GM12801 (cell line): Measurements from ENCODE around the gene BBOX1.

Experiments
- TF ChIP-seq, protein P1 (sequence below): IDR thresholded peaks from one replicate; pipeline ENCODE4 v1.5.1; 2011; ENCODE audit warnings: control low read depth; ENCODE audit not compliant: insufficient read length; ENCODE audit errors: extremely low read depth

Gene BBOX1

DNA sequence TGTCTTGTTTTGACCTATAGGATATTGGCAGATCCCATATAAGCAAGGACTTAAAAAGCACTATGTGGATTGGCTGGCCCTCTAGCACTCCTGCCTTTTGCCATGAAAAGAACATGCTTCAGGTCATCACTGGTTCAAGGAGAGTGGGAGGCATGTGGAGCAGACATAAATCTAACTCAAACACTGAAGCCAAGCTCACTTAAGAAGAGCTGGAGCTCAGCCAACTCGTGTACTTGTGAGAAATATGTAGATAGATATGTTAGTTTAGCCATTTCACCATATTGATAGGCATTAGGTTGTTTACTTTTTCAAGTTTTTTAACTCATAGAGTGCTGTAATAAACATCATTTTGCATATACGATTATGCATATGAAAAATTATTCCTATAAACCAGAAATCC lies 19.9 kb upstream of the BBOX1 start:
- TF ChIP-seq, protein P1, sequence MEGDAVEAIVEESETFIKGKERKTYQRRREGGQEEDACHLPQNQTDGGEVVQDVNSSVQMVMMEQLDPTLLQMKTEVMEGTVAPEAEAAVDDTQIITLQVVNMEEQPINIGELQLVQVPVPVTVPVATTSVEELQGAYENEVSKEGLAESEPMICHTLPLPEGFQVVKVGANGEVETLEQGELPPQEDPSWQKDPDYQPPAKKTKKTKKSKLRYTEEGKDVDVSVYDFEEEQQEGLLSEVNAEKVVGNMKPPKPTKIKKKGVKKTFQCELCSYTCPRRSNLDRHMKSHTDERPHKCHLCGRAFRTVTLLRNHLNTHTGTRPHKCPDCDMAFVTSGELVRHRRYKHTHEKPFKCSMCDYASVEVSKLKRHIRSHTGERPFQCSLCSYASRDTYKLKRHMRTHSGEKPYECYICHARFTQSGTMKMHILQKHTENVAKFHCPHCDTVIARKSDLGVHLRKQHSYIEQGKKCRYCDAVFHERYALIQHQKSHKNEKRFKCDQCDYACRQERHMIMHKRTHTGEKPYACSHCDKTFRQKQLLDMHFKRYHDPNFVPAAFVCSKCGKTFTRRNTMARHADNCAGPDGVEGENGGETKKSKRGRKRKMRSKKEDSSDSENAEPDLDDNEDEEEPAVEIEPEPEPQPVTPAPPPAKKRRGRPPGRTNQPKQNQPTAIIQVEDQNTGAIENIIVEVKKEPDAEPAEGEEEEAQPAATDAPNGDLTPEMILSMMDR = no peak

DNA sequence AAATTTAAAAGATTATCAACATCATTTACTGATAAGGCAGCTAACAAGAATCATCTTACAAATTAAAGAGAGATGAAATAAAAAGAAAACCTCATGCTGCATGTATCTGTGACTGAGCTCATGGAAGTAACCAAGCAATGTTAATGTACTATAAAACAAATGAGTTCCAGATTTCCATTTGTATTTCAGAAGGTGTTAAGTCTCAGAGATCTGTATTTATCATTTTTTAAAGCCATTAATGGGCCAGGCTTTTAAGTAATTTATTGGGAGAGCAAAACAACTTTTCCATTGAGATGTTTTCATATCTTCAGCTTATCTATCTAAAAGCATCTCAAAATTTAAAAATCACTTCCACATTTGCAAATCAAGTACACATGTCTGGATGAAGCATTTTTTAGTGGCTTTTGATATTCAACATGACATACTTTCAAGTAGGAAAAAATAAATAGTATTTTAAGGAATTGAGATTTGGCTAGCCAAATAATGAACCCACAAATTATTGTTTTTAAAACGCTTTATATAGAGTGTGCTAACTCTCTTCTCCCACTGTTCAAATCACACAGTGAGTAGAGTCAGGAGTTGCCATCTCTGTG lies 17.9 kb upstream of the BBOX1 start:
- TF ChIP-seq, protein P1 = no peak

DNA sequence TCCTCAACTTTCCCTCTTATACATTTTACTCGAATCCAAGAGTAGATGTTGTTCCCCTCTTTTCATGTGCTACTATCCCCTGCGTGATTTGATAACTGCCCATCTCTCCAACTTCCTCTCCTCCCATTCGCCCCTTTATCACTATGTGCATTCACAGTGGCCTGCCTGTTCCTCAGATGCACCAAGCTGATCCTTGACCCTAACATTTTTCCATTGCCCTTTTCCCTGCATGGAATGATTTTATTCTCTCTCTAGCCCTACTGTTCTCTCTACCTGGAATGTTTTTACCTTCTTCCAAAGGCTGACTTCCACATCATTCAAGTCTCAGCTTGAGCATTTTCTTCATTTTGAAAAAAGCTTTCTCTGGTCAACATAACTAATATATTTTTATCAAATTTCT lies 15.8 kb upstream of the BBOX1 start:
- TF ChIP-seq, protein P1 = no peak

DNA sequence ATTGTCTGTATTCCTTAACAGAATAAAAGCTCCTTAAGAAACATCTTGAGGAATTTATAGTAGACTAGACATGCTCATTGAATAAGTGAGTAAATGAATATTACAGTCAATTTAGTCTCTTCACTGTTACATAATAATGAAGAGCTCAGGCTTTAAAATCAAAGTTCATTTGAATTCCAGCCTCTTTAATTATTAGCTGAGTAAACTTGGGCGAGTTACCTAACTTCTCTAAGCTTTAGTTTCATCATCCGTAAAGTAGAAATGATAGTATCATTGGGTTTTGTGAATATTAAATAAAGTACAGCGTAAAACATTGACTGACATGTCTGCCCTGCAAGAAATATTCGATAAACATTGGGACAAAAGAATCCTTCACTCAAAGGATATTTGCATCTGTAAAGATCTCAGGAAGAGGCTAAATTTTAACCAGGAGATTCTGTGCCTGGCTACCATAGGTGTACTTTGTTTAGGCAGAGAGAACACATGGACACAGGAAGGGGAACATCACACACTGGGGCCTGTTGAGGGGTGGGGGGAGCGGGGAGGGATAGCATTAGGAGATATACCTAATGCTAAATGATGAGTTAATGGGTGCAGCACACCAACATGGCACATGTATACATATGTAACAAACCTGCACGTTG lies 15.2 kb upstream of the BBOX1 start:
- TF ChIP-seq, protein P1 = no peak

DNA sequence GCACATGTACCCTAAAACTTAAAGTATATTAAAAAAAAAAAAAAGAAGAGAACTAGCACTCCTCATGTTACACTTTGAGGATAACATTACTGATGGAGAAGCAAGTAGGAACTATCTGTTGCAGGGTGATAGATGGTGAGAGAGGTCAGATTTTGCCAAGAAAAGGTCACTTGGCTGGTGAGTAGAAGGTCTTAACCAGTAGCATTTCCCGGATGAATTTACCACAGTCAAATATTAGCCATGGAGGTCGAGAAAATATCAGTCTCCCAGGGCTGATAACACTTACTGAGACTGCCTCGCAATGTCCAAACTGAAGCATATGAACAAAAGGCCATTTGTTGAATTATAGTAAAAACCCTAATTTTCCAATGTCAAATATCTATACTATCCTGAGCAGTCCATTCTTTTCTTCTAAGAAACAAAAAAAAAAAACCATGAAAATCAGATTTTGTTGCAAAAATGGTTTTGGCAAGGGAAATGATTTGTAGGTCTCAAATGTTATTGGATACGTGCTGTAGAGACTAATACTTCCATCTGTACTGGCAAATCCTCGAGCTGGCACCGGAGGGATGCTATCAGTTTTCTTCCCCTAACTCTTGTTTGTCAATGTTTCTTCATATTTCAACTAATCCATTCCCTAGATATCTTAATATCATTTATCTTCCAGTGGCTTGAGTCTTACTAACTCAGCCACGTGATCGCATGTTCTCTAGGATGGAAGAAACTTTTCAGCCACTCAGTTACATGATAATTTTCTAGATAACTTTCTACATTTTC lies 14.5 kb upstream of the BBOX1 start:
- TF ChIP-seq, protein P1 = no peak

DNA sequence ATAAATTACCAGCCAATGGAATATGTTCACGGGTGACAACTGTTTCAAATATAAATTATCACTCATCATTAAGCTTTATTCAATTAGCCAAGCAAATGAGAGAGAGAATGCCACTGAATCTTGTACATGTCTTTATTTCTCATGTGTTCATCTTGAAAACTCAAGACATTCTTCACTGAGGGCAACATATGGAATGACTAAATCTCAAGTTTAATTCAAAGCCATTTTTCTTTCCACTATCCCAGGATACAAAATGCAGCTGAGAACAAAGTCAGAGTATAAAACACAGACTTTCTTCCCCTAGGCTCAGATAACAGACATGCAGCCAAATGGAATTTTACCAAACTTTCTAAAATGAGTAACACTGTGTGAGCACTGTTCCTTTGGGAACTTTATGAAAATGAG lies 12.1 kb upstream of the BBOX1 start:
- TF ChIP-seq, protein P1 = no peak

DNA sequence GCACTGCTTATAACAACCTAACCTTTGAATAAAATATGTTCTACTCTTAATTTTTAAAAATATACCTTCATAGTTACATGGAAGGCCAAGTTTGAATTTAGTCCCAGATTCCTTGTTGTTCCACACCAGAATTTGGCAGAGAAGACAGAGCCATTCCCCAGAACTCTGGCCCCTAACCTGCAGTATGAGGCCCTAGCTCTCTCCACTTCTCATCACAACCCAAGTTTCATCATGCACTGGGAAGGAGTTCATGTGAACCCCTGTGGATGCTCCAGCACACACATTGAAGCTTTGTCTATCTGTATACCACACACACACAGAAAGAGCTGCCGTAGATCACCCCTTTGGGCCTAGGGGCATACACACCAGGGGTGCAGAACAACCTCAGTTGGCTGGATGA lies 10.6 kb upstream of the BBOX1 start:
- TF ChIP-seq, protein P1 = no peak
